GM18873 (cell line): ENCODE results near the gene DACT3.

Experiments used
- ATAC-seq: cut with Tn5 transposase; IDR thresholded peaks from one replicate; pipeline ENCODE4 v1.9.1; 2021; ENCODE audit warnings: mild to moderate bottlenecking, moderate library complexity, moderate number of reproducible peaks; ENCODE audit not compliant: unreplicated experiment, low FRiP score

Gene DACT3, protein sequence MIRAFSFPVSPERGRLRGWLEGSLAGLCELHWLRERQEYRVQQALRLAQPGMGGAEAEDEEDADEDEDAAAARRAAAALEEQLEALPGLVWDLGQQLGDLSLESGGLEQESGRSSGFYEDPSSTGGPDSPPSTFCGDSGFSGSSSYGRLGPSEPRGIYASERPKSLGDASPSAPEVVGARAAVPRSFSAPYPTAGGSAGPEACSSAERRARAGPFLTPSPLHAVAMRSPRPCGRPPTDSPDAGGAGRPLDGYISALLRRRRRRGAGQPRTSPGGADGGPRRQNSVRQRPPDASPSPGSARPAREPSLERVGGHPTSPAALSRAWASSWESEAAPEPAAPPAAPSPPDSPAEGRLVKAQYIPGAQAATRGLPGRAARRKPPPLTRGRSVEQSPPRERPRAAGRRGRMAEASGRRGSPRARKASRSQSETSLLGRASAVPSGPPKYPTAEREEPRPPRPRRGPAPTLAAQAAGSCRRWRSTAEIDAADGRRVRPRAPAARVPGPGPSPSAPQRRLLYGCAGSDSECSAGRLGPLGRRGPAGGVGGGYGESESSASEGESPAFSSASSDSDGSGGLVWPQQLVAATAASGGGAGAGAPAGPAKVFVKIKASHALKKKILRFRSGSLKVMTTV

DNA sequence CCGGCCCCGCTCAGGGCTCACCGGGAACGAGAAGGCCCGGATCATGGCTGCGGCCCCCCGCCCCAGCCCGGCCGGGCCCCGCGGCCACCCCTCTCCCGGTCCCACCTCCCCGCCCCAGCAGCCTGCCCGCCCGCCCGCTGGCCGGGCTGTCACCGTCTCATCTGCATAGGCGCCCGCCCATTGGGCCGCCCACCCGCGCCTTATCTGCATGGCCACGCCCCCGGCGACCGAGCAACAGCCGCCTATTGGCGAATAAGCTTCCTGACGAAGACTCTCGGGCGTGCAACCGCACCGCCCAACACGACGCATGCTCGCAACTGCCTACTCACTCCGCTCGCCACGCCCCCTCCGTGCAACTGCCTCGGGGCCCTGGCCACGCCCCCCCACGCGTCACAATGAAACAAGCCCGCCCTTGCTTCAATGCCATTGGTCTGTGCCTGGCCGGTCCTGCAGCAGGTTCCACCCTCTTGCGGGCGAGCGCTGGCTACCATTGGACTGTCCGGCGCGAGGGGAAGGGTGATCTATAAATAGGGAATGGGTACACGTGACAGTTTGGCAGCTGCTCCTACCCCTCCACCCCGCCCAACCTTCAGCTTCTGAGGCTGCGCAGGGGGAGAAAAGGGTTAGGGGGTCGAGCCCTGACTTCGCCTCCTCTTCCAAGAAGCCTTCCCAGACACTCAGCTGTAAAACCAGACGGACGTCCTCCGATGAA, at the start of gene DACT3:
Gene DACT3 (minus strand): TSS at position 163 of the 712 bp plus-strand sequence. CDS start 118 bp downstream, at position 45.
- peak; percentile 89 for ATAC-seq

DNA sequence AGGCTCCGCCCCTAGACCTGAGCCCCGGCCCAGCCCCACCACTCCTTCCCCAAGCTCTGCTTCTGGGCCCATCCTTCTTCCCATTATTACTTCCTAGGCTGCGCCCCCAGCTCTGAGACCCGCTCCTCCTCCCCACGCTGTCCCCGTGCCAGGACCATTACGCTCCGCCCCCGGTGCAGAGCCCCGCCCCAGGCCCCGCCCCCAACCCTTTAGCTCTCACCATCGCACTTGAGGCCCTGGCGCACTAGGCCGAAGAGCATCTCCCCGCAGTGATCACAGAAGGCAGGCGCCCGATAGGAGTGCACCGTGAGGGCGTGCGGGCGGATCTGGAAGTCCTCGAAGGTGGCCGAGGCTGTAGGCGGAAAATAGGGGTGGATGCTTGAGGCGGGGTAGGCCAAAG, 49.7 kb upstream of the DACT3 start:
- ATAC-seq: no peak

DNA sequence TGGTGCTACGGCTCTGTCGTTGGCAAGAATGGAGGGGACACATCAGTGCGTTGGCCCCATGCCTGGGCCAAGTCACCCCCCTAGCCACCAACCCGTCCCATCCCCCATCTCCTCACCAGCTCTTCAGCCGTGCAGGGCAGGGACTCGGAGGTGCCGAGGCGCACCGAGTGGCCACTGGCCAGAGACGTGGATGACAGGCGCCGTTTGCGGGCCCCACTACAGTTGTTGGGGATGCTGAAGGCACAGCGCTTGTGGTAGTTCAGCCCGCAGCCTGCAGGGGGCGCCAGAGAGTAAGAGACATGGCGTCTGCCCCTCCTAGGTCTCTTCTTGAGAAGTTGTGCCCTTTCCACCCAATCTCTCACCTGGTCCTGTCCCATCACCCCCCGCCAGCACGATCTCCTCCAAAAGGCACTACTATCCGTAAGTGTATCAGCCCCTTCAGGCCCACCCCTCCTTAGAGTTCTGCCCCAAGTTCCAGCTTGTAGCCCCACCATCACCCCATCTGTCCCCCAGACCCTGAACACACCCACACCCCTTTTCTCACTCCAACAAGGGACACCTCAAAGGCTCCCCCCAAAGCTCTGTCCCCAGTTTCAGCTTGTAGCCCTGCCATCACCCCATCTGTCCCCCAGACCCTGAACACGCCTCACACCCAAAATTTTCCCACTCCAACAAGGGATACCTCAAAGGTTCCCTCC, 43.5 kb upstream of the DACT3 start:
- no peak for ATAC-seq

DNA sequence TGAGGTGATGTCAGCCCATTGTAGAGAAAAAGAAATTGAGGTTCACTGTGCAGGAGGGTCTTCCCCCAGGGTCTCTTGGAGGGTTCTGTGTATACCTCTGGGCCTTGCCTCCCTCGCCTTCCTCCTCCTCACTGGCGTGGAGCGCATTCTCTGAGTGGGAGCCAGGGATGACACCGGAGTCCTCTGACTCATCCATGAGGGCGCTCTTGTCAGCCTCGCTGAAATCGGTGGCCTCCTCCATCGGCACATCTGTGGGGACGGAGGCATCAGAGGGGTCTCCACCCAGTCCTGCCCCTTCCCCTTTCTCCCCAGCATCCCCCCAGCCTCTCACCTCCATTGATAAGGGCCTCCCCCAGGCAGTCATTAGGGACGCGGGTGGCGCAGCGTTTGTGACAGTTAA, 39.7 kb upstream of the DACT3 start:
- no peak for ATAC-seq

DNA sequence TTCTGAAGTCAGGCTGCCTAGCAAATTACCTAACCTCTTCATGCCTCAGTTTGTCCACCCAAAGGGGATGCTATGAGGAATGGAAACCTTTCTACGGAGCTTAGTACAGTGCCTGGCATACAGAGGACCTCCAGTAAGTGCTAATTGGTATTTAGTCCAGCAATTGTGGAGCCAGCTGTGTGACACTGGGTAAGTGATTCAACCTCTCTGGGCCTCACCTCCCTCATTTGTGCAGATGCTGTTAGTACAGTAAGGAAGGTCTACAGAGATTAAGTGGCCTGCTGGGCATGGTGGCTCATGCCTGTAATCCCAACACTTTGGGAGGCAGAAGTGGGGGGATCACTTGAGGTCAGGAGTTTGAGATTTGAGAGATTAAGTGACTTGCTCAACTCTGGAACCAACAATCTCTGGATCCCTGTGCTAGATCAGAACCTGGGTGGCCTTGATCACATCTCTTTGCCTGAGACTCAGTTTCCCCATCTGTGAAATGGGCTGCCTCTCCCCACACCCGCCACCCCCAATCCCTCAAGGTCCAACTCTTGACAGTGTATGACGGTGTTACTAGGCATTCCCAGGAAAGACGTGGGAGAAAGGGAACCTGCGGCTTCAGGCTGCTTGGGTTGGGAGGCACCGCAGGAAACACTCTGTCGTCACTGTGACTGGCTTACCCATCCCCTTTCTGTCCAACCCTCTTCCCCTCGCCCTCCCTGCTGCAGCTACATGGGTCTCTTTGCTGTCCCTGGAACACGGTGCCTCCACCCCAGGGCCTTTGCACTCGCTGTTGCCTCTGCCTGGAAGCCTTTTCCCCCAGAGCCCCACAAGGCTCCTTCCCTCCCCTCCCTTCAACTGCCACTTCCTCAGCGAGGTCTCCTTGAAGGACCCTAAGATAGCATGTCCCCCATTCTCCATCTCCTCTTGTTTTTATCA, 37.7 kb upstream of the DACT3 start:
- ATAC-seq: no peak

DNA sequence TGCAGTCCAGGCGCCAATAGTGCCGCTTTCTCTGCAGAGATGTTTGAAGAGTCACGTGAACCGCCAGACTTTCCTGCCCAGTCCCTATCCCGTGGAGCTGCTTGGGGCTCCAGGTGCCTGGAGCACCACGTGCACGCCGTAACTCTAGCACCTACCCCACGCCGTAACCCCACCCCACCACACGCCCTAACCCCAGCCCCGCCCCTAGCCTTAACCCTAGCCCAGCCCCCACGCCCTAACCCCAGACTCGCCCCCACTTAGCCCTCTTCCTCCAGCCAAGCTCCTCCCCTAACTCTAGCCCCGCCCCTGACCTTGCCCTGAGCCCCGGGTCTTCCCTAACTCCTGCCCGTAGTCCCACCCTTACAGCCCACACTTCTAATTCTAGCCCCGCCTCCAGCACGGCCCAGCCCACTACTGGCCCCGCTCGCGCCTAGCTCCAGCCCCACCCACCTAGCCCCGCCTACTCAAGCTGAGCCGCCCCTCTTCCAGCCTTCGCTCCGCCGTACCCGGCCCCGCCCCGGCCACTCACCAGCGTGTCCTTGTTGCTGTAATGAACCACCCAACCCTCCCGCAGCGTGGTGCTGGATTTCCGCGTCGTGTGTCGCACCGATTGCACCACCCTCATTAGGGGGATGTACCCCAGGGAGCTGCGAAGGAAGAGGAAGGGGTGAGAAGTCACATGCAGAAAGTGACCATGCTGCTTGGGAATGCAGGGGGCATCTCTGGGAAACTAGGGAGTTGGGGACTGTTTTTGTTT, 36.4 kb upstream of the DACT3 start:
- no peak for ATAC-seq

DNA sequence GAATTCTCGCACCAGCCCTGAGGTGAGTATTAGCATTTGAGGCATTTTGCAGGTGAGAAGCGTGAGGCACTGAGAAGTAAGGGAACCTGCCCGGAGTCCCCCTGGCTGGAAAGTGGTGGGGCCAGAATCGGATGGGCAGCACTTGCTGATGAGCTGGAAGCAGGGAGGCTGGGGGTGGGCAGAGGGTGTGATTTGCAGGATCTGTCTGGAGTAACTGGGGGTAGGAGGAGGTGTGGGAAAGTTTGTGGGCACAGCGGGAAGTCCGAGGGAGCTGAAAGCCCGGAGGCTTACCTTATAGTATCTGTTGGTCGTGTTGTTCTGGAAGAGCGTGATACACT, 35.9 kb upstream of the DACT3 start:
- no peak for ATAC-seq

DNA sequence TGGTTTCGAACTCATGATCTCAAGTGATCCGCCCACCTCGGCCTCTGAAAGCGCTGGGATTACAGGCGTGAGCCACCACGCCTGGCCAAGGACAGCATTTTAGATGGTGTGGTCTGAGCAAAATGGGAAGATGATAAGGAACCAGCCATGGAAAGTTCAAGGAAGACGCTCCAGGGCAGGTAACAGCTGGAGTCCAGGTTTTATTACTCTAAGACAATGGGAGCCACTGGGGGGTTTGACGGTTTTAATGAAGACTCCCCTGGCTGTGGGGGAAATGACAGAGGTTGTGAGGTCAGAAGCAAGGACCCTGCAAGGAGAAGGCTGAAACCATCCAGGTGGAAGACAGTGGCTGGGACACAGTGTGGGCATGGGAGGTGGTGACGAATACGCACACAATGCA, 35.1 kb upstream of the DACT3 start:
- ATAC-seq: no peak

DNA sequence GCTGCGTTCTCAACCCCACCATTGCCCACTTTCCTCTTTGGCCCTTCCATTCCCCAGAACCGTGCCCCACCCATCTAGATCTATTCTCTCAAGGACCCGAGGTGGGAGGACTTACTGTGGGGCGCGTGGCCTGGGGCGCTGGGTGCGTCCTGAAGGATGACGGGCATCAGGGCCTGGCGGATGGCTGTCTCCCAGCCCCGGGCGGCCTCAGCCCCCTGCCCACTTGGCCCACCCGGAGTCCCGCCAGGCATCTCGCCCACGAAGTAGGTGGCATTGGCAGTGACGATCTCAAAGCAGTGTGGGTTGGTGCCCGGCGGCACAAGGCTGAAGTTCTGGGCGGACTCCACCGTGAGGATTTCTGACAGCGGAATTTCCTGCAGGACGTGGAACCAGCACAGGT, 32.8 kb upstream of the DACT3 start:
- no peak for ATAC-seq

DNA sequence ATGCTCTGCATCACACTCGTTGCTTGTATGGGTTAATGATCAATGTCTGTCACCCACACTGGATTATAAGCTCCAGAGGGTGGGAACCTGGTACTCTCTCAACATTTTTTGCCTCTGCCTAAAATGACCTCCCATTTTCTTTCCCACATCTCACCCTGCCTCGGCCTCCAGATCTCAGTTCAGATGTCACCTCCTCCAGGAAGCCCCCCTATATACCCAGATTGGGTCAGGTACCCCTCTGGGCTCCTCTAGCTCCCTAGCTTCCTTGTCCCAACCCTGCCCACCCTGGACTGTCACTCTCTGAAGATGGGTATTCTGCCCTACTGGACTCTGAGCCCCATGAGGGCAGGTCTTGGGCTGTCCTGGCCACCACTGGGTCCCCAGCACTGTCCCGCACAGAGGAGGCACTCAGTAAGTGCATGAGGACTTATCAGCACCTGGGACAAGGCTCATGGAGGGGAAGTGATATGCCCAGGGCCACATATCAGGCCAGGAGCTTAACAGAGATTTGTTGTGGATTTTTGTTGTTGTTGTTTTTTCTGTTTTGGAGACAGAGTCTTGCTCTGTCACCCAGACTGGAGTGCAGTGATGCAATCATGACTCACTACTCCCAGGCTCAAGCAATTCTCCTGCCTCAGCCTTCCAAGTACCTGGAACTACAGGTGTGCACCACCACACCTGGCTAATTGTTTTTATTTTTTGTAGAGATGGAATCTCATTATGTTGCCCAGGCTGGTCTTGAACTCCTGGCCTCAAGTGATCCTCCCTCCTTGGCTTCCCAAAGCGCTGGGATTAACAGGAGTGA, 32.1 kb upstream of the DACT3 start:
- no peak for ATAC-seq

DNA sequence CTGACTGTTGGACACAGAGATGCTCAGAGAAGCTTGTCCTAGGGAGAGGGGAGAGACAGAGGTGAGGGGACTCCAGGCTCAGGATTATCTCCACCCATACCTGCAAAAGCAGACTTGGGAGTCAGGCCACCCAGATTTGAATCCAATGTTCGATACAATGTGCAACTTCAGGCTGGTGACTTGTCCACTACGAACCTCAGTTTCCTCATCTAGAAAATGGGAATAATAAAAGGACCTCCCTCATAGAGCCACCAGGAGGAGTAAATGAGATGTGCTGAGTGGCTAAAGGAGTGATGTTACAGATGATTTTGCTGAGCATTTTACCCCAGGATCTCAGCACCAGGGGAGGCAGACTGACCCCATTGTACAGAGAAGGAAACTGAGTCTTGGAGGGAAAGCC, 31.0 kb upstream of the DACT3 start:
- no peak for ATAC-seq

DNA sequence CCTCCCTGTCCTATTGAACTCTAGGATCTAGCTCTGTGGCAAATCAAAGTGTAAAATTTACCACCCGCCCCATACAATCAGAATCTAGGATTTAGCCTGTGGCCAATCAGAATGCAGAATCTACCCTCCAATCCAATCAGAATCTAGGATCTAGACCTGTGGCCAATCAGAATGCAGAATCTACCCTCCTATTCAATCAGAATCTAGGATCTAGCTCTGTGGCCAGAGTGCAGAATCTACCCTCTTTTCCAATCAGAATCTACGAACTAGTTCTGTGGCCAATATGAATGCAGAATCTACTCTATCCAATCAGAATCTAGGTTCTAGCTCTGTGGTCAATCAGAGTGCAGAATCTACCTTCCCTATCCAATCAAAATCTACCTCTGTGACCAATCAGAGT, 30.1 kb upstream of the DACT3 start:
- ATAC-seq: no peak

DNA sequence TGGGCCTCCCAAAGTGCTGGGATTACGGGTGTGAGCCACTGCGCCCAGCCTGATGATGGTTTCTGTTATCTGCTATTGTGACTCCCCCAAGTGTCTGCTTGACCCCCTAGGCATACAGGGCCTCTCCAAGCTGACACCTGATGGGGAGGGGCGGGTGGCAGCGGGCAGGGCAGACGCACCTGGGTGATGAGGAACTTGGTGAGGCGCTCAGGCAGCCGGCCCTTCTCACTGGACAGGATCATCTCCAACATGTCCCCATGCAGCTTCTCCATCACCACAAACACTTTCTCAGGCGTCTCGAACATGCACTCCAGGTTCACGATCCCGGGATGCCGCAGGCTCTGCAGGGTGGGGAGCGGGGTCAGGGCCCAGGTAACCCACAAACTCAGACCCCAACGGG, 28.4 kb upstream of the DACT3 start:
- no peak for ATAC-seq

DNA sequence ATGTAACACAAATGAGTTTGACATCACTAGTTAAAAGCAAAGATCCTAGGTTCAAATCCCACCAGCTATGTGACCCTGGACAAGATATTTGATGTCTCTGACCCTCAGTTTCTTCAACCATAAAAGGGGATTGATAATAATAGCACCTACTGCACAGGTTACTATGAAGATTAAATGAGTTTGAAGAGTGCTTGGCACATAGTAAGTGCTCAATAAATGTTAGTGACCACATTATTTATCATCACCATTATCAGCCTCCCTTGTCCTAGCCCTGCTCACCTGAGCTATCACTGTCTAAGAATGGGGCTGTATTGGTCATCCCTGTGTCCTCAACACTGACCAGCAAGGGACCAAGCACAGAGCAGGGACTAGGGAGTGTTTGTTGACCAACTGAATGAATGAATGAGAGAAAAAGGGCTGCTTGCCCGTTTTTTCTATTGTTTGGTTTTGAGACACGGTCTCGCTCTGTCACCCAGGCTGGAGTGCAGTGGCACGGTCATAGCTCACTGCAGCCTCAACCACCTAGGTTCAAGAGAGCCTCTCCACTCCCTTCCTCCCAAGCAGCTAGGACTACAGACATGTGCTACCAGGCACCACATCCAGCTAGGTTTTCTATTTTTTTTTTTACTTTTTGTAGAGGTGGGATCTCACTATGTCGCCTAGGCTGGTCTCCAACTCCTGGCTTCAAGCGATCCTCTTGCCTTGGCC, 26.6 kb upstream of the DACT3 start:
- no peak for ATAC-seq

DNA sequence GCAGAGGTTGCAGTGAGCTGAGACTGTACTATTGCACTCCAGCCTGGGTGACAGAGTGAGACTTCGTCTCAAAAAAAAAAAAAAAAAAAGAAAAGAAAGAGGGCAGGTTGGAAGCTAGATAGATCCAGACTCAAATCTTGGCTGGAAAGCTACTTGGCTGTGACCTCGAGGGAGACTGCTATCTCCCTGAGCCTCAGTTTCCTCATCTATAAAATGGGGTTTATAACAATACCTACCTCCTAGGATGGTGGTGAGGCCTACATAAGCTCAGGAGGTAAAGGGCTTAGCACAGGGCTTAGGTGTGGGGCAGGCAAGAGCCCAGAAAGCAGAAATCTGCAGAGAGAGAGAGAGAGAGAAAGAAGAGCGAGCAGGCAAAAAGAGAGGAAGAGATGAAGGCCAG, 24.2 kb upstream of the DACT3 start:
- no peak for ATAC-seq

DNA sequence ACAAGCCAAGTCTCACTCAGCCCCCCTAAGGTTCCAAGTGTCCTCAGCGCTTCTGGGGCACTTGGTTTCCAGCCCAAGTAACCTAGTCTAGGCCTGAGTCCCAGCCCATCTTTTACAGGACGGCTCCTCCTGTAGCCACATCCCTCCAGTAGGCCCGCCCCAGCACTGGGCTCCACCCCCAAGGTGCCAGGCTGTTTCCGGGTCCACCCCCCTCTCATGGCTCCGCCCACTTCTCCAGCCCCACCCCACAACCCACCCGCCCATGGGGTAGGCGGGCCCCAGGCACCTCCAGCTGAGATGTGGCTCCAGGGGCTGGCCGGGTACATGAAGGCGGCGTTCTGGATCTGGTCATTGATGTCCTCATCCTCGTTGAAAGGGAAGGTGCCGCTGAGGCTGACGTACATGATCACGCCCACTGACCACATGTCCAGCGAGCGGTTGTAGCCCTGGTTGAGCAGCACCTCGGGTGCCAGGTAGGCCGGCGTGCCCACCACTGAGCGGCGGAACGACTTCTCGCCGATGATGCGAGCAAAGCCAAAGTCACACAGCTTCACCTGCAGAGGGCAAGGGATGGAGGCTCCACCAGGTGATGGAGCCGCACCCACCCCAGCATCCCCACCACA, 17.2 kb upstream of the DACT3 start:
- ATAC-seq: no peak

DNA sequence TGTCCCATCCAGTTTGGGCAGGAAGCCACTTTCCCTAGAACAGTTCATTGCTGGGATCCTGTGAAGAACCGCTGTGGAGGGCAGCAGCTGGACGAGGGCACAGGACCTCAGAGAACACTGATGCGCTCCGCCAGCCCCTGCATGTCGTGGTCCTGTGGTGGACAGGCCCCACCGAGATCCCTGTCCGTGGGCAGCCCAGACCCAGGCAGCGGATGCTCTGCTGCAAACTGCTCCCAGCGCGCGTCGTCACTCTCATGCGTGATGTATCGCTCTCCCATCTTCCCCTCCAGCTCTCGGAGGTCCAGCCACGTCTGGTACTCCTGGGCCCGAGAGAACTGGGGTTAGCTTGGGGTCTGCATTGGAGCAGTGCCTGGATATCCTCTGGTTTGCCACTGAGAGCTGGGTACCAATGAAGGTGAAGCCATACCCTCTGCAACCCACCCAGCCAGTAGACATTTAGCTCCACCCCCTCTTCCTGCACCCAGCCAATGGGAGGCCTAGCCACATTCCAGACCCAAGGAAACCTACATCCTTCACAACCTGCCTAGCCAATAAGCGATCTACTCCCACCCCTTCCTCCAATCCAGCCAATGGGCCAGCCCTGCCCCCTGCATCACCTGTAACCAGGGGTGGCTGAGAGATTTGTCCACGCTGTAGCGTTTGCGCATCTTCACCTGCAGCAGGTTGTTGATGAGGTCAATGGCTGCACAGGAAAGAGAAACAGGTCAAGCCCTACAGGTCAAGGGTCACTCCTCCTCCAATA, 13.6 kb upstream of the DACT3 start:
- ATAC-seq: no peak
